CD4-positive, alpha-beta T cell treated with Interferon alpha-2 for 1 hour (primary cell): ENCODE measurements around the gene ANKFN1.
"Not testable (repeated sequence)": the region's sequence is repeated elsewhere in the genome, so short reads cannot be mapped to it uniquely, and the experiment has no call there.

Experiments
- DNase-seq, 2 donors: peaks; one replicate each; pipeline ENCODE4 v3.0.0-alpha.2; 2020 to 2022

Gene ANKFN1

DNA sequence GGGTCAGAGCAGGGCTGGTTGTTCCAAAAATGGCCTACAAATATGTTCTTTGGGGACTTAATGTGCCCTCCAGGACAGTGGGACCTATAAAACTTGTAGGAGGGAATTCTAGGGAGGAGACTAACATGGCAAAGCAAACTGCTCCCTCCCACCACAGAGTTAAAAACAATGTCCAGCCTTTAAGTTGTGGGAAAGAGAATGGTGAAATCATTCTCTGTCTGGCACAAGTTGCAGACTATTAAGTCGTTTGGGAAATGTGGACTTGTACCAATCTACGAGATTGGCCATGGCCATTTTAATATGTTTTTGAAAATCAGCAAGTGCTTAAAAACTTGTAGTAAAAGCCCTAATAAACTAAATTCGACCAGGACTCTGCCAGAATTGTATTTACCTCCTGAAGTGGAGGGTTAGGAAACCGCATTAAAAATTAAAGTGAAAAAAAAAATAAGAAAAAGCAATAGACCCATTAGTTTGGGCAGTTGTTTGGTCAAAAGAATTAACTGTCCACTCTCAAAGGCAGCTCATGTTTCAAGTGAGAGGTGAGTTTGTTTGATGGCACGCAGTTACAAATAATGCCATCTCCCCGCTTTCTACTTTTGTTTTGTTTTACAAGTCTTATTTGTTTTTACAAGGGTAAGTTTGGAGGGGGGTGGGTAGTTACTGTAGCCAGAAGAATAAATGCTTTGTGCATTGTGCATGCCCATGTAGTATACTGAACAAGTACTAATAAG, 32.4 kb downstream of the ANKFN1 start:
- no peak for DNase-seq

DNA sequence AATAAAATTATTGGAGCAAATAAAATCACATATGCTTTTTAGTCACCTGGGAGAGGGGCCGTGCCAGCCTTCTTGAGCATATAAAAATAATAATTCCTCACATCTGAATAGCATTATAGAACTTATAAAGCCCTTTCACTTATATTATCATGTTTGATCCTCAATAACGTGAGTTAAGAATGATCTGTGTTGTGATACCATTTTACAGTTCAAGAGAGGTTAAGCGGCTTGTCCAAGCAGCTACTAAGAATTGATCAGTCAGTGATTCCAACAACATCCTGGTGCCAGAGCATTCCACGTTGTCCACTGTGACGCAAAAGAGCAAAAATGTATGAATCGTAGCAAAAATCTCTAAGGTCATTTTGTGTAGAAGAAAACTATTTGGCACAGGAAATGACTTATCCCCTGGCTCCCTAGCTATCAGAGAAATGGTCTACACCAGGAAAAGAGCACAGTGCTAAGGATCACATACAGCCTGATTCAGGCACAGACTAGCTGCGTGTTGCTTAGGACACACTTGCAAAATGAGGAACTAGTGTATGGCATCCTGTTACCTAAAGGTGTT, 33.0 kb downstream of the ANKFN1 start:
- DNase-seq: no peak

DNA sequence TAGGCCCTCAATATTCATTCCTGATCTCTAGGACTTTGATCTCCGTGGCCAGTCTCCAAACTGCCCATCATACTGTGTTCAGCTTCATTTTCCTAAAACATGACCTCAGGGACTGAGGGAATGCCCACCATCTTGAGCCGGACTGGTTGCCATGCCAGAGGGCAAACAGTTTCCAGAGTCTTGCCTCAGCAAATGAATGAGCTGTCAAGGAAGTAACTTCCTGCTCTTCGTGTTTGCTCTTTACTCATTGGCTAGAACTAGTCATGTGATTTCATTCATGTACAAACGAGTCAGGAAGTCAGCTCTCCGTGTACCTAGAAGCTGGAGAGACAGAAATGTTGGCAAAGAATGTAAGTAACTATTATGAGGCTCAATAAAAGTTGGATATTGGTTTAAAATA, 50.2 kb downstream of the ANKFN1 start:
- DNase-seq: no peak

DNA sequence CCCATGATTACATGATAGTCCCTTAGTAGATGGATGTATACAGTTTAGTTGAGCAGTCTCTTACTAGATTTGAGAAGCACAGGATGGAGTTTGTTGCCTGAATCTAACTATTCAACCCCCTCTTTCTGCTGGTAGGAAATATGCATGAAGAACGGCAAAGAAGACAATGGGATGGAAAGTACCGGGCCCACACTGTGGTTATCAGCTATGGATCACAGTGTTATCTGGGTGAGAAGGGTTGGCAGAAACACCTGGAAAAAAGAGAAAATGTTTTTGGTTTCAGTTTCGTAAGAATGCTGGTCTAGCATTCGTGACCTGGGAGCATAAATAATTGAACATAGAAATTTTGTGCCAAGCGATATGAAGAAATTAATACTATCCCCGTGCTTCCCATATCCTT, 53.1 kb downstream of the ANKFN1 start:
- no peak for DNase-seq

DNA sequence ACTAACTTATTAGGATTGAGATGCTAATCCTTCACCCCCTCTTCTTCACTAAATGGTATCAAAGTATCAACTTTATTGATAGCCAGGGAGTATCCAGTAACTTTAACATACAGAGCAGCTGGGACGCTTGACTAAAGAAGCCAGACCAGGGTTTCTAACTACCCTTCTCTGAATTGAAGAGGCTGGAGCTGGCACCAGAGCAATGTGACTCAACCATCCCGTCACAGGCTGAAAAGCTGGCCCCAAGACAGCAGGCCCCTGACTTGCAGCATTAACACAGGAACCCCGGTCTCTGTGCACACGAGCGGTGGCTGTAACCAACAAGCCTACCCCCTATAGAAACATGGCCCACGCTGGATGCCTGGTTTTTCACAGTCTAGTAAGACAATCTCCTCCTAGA, 59.8 kb downstream of the ANKFN1 start:
- DNase-seq: no peak

DNA sequence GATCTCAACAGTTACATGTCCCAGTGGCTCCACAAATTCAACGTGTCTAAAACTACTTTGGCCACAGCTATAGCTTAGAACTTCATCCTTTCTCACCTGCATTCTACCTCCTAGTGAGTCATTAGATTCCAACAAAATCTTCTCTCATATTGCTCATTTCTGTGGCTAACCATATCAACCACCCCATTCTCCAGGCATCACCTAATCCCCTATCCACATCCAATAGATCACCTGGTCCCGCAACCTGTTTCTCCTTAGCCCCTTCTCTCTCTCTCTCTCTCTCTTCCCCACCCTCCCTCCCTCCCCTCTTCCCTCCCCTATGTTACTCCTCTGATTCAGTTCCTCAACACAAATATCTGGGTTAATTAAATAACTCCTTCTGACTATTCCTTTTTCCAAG, 64.6 kb downstream of the ANKFN1 start:
- DNase-seq: no peak

DNA sequence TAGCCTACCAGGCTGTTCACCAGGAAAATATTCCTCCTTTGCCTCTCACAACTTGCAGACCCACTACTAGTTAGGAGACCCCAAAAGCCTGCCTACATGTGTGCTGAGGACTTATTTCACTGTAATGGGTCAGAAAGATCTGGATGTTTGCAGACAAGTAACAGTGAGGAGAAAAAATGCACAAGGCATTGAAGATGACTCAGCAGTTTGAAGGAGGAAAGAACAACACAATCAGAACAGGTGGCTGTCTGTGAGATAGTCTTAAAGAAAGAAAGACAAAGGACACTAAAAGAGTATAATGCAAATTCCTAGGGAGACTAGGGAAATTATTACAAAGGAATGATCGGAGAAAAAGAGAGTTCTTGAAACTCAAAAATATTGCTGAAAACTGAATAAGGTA, 69.0 kb downstream of the ANKFN1 start:
- no peak for DNase-seq

DNA sequence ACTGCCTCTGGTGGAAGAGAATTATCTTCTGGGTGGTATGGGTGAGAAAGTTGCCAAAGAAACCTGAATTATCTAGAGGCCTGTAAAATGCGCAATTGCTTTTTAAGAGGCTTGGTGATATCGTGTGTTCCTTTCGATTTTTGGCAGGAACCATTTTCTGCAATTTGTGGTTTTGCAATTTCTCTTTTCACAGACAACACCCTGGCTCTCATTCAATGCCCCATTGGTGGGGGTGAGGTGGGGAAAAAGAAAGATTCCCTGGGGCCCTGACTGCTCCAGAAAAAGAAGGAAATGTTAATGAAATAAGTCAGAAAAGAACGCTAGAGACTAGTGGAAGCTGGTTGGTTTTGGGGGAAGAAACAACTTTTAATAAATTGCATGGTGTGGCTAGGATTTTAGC, 77.4 kb downstream of the ANKFN1 start:
- DNase-seq: no peak

DNA sequence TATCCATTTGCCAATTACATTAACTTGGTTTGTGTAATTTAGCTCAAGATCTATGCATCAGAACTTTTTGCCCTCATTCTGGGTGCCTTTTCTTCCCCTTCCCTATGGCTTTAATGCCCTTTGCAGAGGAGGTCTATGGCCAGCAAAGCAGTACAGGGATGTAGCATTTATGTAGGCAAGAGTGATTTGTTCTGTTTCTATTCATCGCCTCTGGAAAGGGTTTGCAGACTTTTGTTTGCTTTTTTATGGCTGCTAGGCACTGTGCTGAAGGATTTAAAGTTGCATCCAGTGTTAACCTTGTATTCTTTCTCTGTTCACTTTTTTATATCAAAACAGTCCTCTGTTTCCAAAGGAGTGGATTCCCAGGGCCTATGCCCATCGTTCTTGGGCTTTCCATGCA, 78.0 kb downstream of the ANKFN1 start:
- no peak for DNase-seq

DNA sequence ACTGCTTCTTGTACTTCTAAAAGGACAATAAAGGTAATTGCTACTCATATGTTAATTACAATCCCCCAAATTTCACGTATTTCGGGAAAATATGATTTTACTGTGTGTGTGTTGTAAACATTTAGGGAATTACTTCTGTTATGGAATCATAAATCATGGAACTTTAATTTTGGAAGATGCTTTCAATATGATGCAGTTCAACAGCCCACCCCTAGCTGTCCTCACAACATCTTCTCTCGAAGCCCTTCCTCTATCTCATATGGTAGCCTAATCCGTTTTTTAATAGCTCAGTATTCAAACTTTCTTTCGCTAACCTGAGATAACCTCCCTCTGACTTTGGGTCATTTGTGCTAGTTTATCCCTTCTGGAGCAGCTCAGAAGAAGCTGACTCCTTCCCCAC, 78.4 kb downstream of the ANKFN1 start:
- DNase-seq: no peak

DNA sequence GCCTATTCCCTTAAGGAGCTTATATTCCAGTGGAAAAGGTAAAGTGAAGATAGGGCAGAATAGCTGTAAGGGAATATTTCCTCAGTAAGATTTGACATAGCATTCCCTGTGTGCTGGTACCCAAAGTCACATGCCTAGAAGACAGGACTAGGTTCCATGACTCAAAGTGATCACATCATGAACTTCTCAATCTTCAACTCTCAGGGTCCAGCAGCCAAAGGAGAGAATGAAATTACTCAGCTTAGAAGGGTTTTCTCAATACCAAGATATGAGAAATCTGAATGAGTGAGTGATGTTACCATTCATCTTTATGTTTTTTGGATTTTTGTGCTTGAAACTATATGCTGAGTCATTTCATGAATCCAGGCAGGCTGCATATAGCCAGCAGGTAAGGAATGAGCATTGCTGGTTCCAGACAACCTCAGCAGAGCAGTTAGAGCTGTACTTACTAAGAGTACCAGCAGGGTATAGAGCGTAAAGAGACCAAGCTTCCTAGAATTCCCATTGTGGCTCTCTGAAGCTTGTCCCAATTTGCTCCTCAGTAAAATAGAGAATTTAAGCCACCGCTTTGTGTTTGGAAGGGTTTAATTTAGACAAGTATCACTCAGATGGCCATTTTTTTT, 91.1 kb downstream of the ANKFN1 start:
- no peak for DNase-seq

DNA sequence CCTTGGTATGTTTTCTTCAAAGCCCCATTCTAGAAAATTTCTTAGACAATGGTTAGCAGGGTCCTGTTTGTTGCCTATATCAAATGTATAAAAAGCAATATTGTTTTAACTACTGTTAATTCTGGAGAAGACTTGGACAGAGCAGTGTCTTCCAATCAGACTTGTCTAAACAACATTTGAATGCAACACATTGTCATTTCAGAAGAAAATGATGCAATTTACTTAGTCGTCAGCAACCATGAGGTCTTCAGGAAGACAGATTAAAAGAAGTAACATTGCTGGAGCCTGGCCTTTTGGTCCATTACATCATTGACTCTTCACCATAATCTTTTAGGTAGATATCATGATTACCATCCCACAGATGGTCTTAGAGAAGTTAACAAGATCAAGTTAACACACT, 94.5 kb downstream of the ANKFN1 start:
- no peak for DNase-seq

DNA sequence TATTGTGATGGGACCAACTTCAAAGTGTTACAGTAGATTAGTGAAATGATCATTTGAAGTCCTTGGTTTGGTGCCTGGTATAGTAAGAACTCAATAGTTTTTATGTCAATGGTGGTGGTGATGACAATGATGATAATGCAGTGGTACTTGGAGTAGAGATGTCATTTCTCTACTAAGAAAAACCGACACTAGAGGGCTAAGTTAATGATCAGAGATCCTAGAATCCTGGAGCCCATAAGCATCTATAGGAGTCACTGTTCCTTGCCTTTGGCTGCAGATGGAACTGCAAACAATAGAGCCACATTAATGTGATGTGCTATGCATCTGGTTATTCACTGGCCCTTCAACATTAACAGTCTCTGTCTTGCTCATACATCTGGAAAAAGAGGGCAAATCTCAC, 103.8 kb downstream of the ANKFN1 start:
- no peak for DNase-seq

DNA sequence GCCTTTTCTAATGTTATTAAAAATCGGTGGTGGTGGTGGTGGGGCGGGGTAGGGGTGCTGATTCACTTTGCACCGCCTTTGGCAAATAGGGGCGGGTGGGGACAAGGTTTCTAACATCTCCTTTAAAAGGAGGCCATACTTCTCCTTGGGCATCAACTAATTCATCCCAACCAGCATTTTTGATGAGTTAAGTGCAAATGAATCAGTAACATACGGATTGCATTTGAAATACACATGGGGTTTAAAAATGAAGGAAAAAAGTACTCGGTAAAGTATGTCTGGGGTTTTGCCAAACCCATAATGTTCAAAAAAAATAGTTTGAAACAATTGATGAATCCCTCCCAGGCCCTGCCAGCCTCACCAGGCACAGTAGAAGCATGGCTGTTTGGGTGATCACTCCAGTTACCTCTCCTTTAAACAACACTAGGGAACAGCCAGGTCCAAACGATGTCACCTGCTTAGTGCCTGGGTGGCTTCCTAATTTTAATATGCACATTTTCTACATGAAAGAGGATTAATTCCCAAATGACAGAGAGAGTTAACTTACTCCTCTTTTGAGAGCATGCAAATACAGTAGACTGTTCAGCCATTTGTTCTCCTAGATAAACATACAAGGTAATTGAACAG, 107.2 kb downstream of the ANKFN1 start:
- DNase-seq: no peak

DNA sequence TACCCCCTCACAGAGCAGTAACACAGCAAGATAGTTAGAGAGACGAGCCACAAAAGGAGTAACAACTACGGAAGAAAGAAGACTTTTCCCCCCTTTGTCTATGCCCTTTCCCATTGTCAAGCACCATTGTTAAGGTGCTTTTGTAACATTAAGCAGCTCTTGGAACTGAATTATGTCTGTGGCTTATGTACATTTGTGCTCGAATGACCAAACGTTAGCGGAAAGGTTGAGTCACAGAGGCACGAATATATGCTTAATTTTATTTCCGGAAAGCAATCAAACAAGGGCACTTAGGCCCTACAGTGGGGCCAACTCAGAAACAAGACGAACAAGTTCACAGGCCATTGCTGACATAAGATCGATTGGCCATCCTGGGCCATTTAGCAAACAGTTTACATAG, 109.5 kb downstream of the ANKFN1 start:
- no peak for DNase-seq

DNA sequence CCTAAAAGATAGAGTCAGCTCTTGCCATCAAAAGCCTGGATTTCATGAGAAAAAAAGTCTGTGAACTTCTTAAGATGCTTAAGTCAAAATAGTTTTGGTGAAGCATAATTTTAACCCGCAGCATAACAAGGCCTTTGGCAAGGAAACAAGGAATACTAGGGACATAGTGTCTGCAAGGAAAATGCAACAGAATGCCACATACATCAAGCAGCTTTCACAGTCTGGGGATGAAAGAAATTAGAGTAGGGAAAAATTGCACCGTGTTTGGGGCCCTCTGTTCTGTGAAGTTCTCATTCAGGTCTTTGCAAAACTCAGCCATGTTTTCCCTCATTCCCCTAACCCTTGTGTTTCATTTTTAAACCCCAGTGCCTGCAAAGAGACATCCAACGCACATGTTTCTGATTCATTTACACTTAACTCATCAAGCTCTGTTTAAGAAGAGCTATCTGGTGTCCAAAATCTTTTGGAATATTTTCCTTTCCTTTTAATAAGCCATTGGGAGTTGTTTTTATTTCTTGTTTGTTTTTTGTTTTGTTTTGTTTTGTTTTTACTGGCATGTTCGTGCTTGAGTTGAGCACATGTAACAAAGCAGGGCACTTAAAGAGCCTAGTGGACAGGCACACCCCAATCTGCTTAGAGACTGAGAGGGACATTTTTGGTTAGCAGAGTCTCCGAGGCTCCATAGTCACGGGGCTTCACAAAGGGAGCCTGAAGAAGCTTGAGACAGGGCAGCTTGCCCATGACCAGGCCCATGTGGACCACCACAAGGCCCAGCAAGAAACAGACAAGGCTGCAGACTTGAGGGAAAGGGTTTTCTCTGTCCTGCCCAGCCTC, 116.5 kb downstream of the ANKFN1 start:
- DNase-seq: no peak

DNA sequence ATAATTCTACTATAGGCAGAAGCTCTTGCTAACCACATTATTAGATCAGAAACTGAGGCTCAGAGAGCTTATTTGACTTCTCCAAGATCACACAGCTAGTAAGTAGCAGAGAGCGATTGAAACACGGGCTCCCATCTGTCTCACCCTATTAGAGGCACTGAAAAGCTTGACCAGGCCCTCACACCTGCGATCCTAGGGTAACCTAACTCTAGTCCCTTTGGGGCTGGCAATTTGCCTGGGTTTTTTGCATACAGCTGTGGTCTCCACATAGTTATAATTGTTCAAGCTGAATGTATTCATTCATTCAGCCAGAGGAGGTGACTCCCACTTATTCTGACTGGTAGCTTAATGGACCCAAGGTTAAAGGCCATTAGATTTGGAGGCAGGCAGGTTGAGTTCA, 121.2 kb downstream of the ANKFN1 start:
- DNase-seq: no peak

DNA sequence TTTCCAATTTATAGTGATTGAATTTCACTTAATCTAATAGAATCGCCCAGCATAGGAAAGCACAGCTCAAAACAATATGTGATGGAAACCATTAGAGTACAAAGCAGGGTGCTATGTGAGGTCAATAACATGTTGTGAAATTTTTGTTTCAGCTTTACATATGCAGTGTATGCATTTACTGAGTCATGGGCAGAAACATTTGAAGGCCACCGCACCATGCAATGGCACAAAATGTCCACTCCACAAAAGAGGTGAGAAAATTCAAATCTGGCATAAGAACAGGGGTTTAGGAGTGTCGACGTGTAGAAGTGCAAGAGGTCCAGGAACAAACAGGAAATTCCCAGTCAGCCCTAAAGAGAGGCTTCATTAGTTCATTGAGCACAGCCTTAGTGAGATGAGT, 131.2 kb downstream of the ANKFN1 start:
- no peak for DNase-seq

DNA sequence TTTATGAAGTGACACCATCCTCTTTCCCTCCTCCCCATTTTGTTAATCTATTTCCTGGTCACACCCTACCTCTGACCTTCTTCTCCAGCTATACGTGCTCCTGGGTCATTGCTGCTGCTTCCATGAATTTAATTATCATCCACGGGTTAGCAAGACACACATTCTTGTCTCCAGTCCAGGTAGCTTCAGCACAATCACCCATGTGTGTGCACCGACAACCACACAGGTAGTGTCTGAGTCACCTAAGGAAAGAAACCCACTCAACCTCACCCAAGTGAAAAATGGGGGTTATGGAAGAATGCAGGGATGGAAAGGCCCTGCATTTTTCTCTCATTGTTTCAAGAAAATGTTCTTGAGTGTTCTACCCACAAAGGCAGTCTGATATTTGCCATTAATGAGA, 135.5 kb downstream of the ANKFN1 start:
- DNase-seq: not testable (repeated sequence)

DNA sequence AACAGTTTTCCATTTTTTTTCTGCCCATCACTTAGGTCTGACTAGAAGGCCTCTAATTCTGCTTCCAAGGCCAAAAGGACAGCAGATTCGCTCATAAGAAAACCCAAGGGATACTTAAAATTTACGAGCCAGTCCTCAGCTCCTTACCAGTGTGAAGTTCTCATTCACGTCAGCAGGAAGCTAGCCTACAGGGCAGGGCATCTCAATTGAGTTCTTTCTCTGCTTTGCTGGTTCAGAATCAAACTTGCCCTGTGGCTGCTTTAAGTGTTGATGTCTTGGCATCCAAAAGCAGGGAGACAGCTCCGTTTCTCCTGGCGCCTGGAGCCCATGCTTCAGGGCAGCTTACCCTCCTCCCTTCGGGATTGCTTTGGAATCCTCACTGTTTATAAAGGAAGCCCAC, 136.0 kb downstream of the ANKFN1 start:
- DNase-seq: no peak

DNA sequence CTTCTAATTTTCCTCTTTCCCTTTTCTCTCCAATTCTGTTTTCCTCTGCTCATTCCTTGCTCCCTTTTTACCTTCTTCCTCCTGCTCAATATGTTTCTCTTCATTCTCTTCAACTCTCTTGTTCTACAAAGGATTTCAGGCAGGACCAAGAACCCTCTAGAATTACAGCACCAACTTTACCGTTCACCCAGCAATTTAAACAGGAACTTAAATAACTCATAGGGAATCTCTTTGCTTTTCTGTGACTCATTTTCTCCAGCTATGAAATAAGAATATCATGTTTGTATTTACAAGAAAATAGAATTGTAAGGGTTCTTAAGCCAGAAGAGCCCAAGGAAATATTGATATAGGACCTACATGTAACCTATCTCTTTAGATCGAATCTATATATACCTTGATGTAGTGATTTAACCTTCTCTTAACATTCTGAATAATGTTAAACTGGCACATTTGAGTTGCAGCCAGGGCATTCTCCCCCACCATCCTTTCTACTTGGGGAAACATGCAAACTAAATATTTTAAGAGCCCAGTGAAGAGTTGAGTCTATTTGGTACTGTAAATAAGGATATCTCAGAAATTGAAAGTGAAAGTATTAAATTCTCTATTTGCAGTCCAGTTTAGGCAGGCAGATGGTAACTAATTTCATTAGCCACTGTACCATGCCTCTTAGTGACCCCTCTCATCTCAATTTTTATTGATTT, 137.0 kb downstream of the ANKFN1 start:
- DNase-seq: no peak

DNA sequence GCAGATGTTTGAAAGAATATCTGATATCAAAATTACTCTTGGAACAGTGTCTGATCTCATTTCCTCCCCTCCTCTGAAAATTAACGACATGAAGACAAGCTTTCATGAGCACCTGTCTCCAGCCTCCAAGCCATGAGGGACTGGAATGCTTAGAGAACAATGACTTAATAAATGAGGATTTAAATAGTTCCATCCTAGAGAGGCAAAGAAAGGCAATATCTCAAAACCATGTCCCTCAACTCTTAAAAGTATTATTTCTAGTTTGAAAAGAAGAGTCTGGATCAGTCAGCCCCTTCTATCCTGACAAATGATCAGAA, 137.5 kb downstream of the ANKFN1 start:
- no peak for DNase-seq
